WTC11 (cell line): ENCODE measurements around the gene INSC. TPM values are rescaled to one million over a fixed set of nuclear protein-coding genes. Genes with fewer than 3 reads are reported as not detected.

ENCODE experiments used
- ATAC-seq: fragments of 200-7000 bp; cut with Tn5 transposase; 2 replicates; pipeline ENCODE4 v1.10.0; 2021; ENCODE audit warnings: mild to moderate bottlenecking, moderate library complexity
- CTCF ChIA-PET: fragments of 300-600 bp; sonication (Branson Sonifier 250); formaldehyde crosslinking; loops from one replicate; lab custom pipeline; 2021; ENCODE audit warnings: antibody characterized with exemption; lab: Charles Lee
- POLR2A ChIA-PET: fragments of 350-600 bp; sonication (Branson Sonifier 250); formaldehyde crosslinking; loops from one replicate; lab custom pipeline; 2021; ENCODE audit warnings: antibody characterized with exemption; lab: Charles Lee
- DNase-seq: peaks from one replicate; pipeline ENCODE4 v3.0.0; 2021; ENCODE audit warnings: low spot score
- H3K27ac Mint-ChIP-seq: 2 replicates; pipeline ENCODE4 v1.8.0; 2021; ENCODE audit warnings: mixed read lengths
- H3K27me3 Mint-ChIP-seq: 2 replicates; pipeline ENCODE4 v1.8.0; 2021; ENCODE audit warnings: low read depth, mild to moderate bottlenecking, moderate library complexity, mixed read lengths
- H3K36me3 Mint-ChIP-seq: 2 replicates; pipeline ENCODE4 v1.8.0; 2021; ENCODE audit warnings: mixed read lengths
- H3K4me1 Mint-ChIP-seq: 2 replicates; pipeline ENCODE4 v1.8.0; 2022; ENCODE audit warnings: mixed read lengths
- H3K4me3 Mint-ChIP-seq: 2 replicates; pipeline ENCODE4 v1.8.0; 2021; ENCODE audit warnings: mild to moderate bottlenecking, moderate library complexity, mixed read lengths
- H3K9me3 Mint-ChIP-seq: 2 replicates; pipeline ENCODE4 v1.8.0; 2021; ENCODE audit warnings: mixed read lengths
- ATF1 ChIP-seq: sonication (generic); formaldehyde crosslinking; IDR thresholded peaks from 2 replicates; pipeline ENCODE4 v1.8.1; 2023; ENCODE audit warnings: mild to moderate bottlenecking, moderate library complexity, missing genetic modification reagents
- ATF3 ChIP-seq: sonication (generic); formaldehyde crosslinking; conservative IDR thresholded peaks from 2 replicates; pipeline ENCODE4 v1.8.1; 2022; ENCODE audit warnings: mild to moderate bottlenecking, missing genetic modification reagents
- ATF6 ChIP-seq: sonication (generic); formaldehyde crosslinking; IDR thresholded peaks from 2 replicates; pipeline ENCODE4 v1.8.1; 2023; ENCODE audit warnings: mild to moderate bottlenecking, missing genetic modification reagents
- ELF4 ChIP-seq: sonication (generic); formaldehyde crosslinking; IDR thresholded peaks from 2 replicates; pipeline ENCODE4 v1.8.1; 2022; ENCODE audit warnings: low read depth, mild to moderate bottlenecking, moderate library complexity, missing genetic modification reagents
- JAZF1 ChIP-seq: fragments of 250-450 bp; sonication (Bioruptor Pico); IDR thresholded peaks from 2 replicates; pipeline ENCODE4 v1.9.0; 2021; ENCODE audit warnings: moderate library complexity, mild to moderate bottlenecking, inconsistent platforms
- NFATC4 ChIP-seq: fragments of 250-450 bp; sonication (Bioruptor Pico); IDR thresholded peaks from 2 replicates; pipeline ENCODE4 v1.9.0; 2021; ENCODE audit warnings: mild to moderate bottlenecking
- RELA ChIP-seq: sonication (generic); formaldehyde crosslinking; IDR thresholded peaks from 2 replicates; pipeline ENCODE4 v1.8.1; 2022; ENCODE audit warnings: missing genetic modification reagents, mild to moderate bottlenecking, borderline replicate concordance
- SP1 ChIP-seq: sonication (generic); formaldehyde crosslinking; conservative IDR thresholded peaks from 2 replicates; pipeline ENCODE4 v1.8.1; 2022; ENCODE audit warnings: missing genetic modification reagents
- TEAD1 ChIP-seq: sonication (generic); formaldehyde crosslinking; IDR thresholded peaks from 2 replicates; pipeline ENCODE4 v1.8.0; 2022; ENCODE audit warnings: mild to moderate bottlenecking, missing genetic modification reagents
- ZNF219 ChIP-seq: sonication (generic); formaldehyde crosslinking; IDR thresholded peaks from 2 replicates; pipeline ENCODE4 v1.8.0; 2023; ENCODE audit warnings: missing genetic modification reagents, mild to moderate bottlenecking, borderline replicate concordance
- ZNF317 ChIP-seq: sonication (generic); formaldehyde crosslinking; IDR thresholded peaks from 2 replicates; pipeline ENCODE4 v1.8.1; 2023; ENCODE audit warnings: low read depth, mild to moderate bottlenecking, moderate library complexity, missing genetic modification reagents, borderline replicate concordance
- ZNF396 ChIP-seq: fragments of 250-450 bp; sonication (Bioruptor Pico); IDR thresholded peaks from 2 replicates; pipeline ENCODE4 v1.8.0; 2021; ENCODE audit warnings: mild to moderate bottlenecking, moderate library complexity, borderline replicate concordance
- ZNF423 ChIP-seq: fragments of 250-450 bp; sonication (Bioruptor Pico); IDR thresholded peaks from 2 replicates; pipeline ENCODE4 v2.1.2; 2022; ENCODE audit warnings: mild to moderate bottlenecking, moderate library complexity
- ZNF512 ChIP-seq: sonication (generic); formaldehyde crosslinking; IDR thresholded peaks from 2 replicates; pipeline ENCODE4 v1.8.1; 2022; ENCODE audit warnings: missing genetic modification reagents, borderline replicate concordance
- total RNA-seq: library from RNA; stranded (reverse); gene quantifications from 3 replicates; pipeline ENCODE4 v1.2.3, GENCODE V29; 2021
- TF ChIP-seq, protein P1 (sequence below): sonication (generic); formaldehyde crosslinking; IDR thresholded peaks from 2 replicates; pipeline ENCODE4 v1.8.1; 2023; ENCODE audit warnings: mild to moderate bottlenecking, missing genetic modification reagents, borderline replicate concordance
- TF ChIP-seq, protein P2 (sequence below): fragments of 250-450 bp; sonication (Bioruptor Pico); IDR thresholded peaks from 2 replicates; pipeline ENCODE4 v1.9.0; 2021; ENCODE audit warnings: mild to moderate bottlenecking, borderline replicate concordance
- TF ChIP-seq, protein P3 (sequence below): sonication (generic); formaldehyde crosslinking; IDR thresholded peaks from 2 replicates; pipeline ENCODE4 v1.8.1; 2023; ENCODE audit warnings: mild to moderate bottlenecking, missing genetic modification reagents
- TF ChIP-seq, protein P4 (sequence below): sonication (generic); formaldehyde crosslinking; IDR thresholded peaks from 2 replicates; pipeline ENCODE4 v1.8.0; 2022; ENCODE audit warnings: mild to moderate bottlenecking, missing genetic modification reagents

Gene INSC
- total RNA-seq, 1 experiment from 2014 or later, result 0.44 TPM

- TF ChIP-seq ZNF512 (no peak), SP1 (CRISPR knock-in tag) (no peak), NFATC4 (CRISPR knock-in tag) (no peak), ZNF317 (CRISPR knock-in tag) (no peak)
- TF ChIP-seq, protein P1, sequence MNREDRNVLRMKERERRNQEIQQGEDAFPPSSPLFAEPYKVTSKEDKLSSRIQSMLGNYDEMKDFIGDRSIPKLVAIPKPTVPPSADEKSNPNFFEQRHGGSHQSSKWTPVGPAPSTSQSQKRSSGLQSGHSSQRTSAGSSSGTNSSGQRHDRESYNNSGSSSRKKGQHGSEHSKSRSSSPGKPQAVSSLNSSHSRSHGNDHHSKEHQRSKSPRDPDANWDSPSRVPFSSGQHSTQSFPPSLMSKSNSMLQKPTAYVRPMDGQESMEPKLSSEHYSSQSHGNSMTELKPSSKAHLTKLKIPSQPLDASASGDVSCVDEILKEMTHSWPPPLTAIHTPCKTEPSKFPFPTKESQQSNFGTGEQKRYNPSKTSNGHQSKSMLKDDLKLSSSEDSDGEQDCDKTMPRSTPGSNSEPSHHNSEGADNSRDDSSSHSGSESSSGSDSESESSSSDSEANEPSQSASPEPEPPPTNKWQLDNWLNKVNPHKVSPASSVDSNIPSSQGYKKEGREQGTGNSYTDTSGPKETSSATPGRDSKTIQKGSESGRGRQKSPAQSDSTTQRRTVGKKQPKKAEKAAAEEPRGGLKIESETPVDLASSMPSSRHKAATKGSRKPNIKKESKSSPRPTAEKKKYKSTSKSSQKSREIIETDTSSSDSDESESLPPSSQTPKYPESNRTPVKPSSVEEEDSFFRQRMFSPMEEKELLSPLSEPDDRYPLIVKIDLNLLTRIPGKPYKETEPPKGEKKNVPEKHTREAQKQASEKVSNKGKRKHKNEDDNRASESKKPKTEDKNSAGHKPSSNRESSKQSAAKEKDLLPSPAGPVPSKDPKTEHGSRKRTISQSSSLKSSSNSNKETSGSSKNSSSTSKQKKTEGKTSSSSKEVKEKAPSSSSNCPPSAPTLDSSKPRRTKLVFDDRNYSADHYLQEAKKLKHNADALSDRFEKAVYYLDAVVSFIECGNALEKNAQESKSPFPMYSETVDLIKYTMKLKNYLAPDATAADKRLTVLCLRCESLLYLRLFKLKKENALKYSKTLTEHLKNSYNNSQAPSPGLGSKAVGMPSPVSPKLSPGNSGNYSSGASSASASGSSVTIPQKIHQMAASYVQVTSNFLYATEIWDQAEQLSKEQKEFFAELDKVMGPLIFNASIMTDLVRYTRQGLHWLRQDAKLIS (CRISPR knock-in tag), result no peak
- TF ChIP-seq, protein P2, sequence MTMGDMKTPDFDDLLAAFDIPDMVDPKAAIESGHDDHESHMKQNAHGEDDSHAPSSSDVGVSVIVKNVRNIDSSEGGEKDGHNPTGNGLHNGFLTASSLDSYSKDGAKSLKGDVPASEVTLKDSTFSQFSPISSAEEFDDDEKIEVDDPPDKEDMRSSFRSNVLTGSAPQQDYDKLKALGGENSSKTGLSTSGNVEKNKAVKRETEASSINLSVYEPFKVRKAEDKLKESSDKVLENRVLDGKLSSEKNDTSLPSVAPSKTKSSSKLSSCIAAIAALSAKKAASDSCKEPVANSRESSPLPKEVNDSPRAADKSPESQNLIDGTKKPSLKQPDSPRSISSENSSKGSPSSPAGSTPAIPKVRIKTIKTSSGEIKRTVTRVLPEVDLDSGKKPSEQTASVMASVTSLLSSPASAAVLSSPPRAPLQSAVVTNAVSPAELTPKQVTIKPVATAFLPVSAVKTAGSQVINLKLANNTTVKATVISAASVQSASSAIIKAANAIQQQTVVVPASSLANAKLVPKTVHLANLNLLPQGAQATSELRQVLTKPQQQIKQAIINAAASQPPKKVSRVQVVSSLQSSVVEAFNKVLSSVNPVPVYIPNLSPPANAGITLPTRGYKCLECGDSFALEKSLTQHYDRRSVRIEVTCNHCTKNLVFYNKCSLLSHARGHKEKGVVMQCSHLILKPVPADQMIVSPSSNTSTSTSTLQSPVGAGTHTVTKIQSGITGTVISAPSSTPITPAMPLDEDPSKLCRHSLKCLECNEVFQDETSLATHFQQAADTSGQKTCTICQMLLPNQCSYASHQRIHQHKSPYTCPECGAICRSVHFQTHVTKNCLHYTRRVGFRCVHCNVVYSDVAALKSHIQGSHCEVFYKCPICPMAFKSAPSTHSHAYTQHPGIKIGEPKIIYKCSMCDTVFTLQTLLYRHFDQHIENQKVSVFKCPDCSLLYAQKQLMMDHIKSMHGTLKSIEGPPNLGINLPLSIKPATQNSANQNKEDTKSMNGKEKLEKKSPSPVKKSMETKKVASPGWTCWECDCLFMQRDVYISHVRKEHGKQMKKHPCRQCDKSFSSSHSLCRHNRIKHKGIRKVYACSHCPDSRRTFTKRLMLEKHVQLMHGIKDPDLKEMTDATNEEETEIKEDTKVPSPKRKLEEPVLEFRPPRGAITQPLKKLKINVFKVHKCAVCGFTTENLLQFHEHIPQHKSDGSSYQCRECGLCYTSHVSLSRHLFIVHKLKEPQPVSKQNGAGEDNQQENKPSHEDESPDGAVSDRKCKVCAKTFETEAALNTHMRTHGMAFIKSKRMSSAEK, result no peak
- TF ChIP-seq, protein P3, sequence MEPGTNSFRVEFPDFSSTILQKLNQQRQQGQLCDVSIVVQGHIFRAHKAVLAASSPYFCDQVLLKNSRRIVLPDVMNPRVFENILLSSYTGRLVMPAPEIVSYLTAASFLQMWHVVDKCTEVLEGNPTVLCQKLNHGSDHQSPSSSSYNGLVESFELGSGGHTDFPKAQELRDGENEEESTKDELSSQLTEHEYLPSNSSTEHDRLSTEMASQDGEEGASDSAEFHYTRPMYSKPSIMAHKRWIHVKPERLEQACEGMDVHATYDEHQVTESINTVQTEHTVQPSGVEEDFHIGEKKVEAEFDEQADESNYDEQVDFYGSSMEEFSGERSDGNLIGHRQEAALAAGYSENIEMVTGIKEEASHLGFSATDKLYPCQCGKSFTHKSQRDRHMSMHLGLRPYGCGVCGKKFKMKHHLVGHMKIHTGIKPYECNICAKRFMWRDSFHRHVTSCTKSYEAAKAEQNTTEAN (CRISPR knock-in tag), result no peak
Measured at GRCh38 chr11:15166204-15166603, 51.5 kb downstream of the INSC start (continued).

GRCh38 chr11:15169815-15170551, 55.3 kb downstream of the INSC start:
- Mint-ChIP-seq H3K4me3 (no peak overlapping the region), H3K9me3 (peaks cover under 1% of the 10 kb centered on the region; the same call in 1 of the 2 replicates), H3K4me1 (no peaks in the 10 kb centered on the region), H3K27me3 (no peaks in the 10 kb centered on the region; the same call in 1 of the 2 replicates), H3K36me3 (no peaks in the 10 kb centered on the region), H3K27ac (no peak overlapping the region)
- POLR2A ChIA-PET, result no interaction called here
- CTCF ChIA-PET, result interaction anchor here (2.1 kb wide), 1 partner anchor 69 kb away, joined by 6 read pairs; no protein-coding TSS in a partner anchor
- DNase-seq, result no peak
- no peak for ATAC-seq
- TF ChIP-seq ZNF396 (no peak), ATF1 (no peak), RELA (no peak), ZNF423 (CRISPR knock-in tag) (no peak), ZNF219 (CRISPR knock-in tag) (no peak), ELF4 (no peak), JAZF1 (CRISPR knock-in tag) (no peak), ATF3 (no peak), ZNF317 (CRISPR knock-in tag) (no peak), ATF6 (no peak), TEAD1 (CRISPR knock-in tag) (no peak)
- TF ChIP-seq, protein P4, sequence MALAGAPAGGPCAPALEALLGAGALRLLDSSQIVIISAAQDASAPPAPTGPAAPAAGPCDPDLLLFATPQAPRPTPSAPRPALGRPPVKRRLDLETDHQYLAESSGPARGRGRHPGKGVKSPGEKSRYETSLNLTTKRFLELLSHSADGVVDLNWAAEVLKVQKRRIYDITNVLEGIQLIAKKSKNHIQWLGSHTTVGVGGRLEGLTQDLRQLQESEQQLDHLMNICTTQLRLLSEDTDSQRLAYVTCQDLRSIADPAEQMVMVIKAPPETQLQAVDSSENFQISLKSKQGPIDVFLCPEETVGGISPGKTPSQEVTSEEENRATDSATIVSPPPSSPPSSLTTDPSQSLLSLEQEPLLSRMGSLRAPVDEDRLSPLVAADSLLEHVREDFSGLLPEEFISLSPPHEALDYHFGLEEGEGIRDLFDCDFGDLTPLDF (CRISPR knock-in tag), result no peak
